Activated naive CD4-positive, alpha-beta T cell treated with anti-CD3 and anti-CD28 coated beads, Interleukin-2, amount 50 U/mL, for 16 hours (primary cell): Measurements from ENCODE around the gene DNAH8.
"Not testable (repeated sequence)": the region's sequence is repeated elsewhere in the genome, so short reads cannot be mapped to it uniquely, and the experiment has no call there.

Source experiments
- DNase-seq: peaks from one replicate; pipeline ENCODE4 v3.0.0-alpha.2; 2020

Gene DNAH8

GRCh38 chr6:38912378-38912777 is 197.3 kb downstream of the DNAH8 start:
- no peak for DNase-seq

- DNase-seq, result no peak
Measured at GRCh38 chr6:38915205-38915925, 200.3 kb downstream of the DNAH8 start.

GRCh38 chr6:38921540-38921939 is 206.4 kb downstream of the DNAH8 start:
- DNase-seq, result not testable (repeated sequence)

- DNase-seq, result no peak
Measured at GRCh38 chr6:38924791-38925509, 209.8 kb downstream of the DNAH8 start.

GRCh38 chr6:38929560-38929959 is 214.4 kb downstream of the DNAH8 start:
- DNase-seq, result no peak

- no peak for DNase-seq
Measured at GRCh38 chr6:38933426-38933825, 218.3 kb downstream of the DNAH8 start.

GRCh38 chr6:38935051-38935450 is 219.9 kb downstream of the DNAH8 start:
- DNase-seq, result no peak

GRCh38 chr6:38937839-38938613 is 222.9 kb downstream of the DNAH8 start:
- DNase-seq, result no peak

- no peak for DNase-seq
Measured at GRCh38 chr6:38938741-38939140, 223.6 kb downstream of the DNAH8 start.

GRCh38 chr6:38942442-38942841 is 227.3 kb downstream of the DNAH8 start:
- no peak for DNase-seq

- DNase-seq, result no peak
Measured at GRCh38 chr6:38942965-38943364, 227.9 kb downstream of the DNAH8 start.

- DNase-seq, result no peak
Measured at GRCh38 chr6:38943964-38944363, 228.9 kb downstream of the DNAH8 start.

- no peak for DNase-seq
Measured at GRCh38 chr6:38944655-38945279, 229.7 kb downstream of the DNAH8 start.

GRCh38 chr6:38955861-38956260 is 240.8 kb downstream of the DNAH8 start:
- DNase-seq, result no peak

GRCh38 chr6:38957426-38957825 is 242.3 kb downstream of the DNAH8 start:
- no peak for DNase-seq

- DNase-seq, result no peak
Measured at GRCh38 chr6:38959138-38959537, 244.0 kb downstream of the DNAH8 start.

GRCh38 chr6:38968702-38969149 is 253.6 kb downstream of the DNAH8 start:
- no peak for DNase-seq

GRCh38 chr6:38973178-38974057 is 258.3 kb downstream of the DNAH8 start:
- no peak for DNase-seq

GRCh38 chr6:38974389-38975151 is 259.5 kb downstream of the DNAH8 start:
- no peak for DNase-seq

- no peak for DNase-seq
Measured at GRCh38 chr6:38975621-38976049, 260.5 kb downstream of the DNAH8 start.

- DNase-seq, result no peak
Measured at GRCh38 chr6:38976051-38976450, 260.9 kb downstream of the DNAH8 start.
